AG04450 (cell line): ENCODE results near the gene KCNAB2. TPM values are rescaled to one million over a fixed set of nuclear protein-coding genes. Genes with fewer than 3 reads are reported as not detected.

ENCODE experiments used
- CTCF ChIA-PET: fragments of 300-600, 350-600 bp; formaldehyde crosslinking; extraction: SDS; loops from one replicate; lab custom pipeline; 2022; ENCODE audit warnings: antibody characterized with exemption, inconsistent platforms; lab: Charles Lee
- POLR2A ChIA-PET: fragments of 350-600 bp; formaldehyde crosslinking; extraction: SDS; loops from one replicate; lab custom pipeline; 2021; ENCODE audit warnings: antibody characterized with exemption, inconsistent platforms; lab: Yijun Ruan, JAX
- DNase-seq: peaks from one replicate; pipeline ENCODE4 v3.0.0-alpha.2; 2011; ENCODE audit warnings: low read depth, low spot score
- H3K27ac ChIP-seq: one replicate; pipeline ENCODE4 v1.5.1; 2012; ENCODE audit warnings: low read depth, low read length, control low read depth
- H3K27me3 ChIP-seq: one replicate; pipeline ENCODE4 v1.6.0; 2012; ENCODE audit warnings: low read length; ENCODE audit not compliant: control insufficient read depth, insufficient read depth
- H3K4me3 ChIP-seq: 2 replicates; pipeline ENCODE4 v1.5.1; 2011; ENCODE audit warnings: mild to moderate bottlenecking, low read depth, low read length, control low read depth
- H3K9me3 ChIP-seq: 2 replicates; pipeline ENCODE4 v1.5.1; 2012; ENCODE audit warnings: low read length; ENCODE audit not compliant: control insufficient read depth, insufficient read depth
- polyA plus RNA-seq: library from polyadenylated mRNA; depleted of rRNA; stranded (reverse); fragments of >200 nt; gene quantifications from 2 replicates; pipeline ENCODE4 v1.2.3, GENCODE V29; 2011
- TF ChIP-seq, protein P1 (sequence below): IDR thresholded peaks from 2 replicates; pipeline ENCODE4 v1.5.1; 2011; ENCODE audit warnings: low read depth, low read length, control low read depth, inconsistent platforms

KCNAB2 gene
- polyA plus RNA-seq, 1 experiment = 3.1 TPM

GRCh38 chr1:6094246-6094645 lies 48.6 kb downstream of the KCNAB2 start:
- Histone ChIP-seq H3K4me3 (no peak overlapping the region), H3K27ac (no peak overlapping the region), H3K27me3 (peaks cover 6% of the 10 kb centered on the region), H3K9me3 (no peaks in the 10 kb centered on the region; the same call in 1 of the 2 replicates)
- TF ChIP-seq, protein P1, sequence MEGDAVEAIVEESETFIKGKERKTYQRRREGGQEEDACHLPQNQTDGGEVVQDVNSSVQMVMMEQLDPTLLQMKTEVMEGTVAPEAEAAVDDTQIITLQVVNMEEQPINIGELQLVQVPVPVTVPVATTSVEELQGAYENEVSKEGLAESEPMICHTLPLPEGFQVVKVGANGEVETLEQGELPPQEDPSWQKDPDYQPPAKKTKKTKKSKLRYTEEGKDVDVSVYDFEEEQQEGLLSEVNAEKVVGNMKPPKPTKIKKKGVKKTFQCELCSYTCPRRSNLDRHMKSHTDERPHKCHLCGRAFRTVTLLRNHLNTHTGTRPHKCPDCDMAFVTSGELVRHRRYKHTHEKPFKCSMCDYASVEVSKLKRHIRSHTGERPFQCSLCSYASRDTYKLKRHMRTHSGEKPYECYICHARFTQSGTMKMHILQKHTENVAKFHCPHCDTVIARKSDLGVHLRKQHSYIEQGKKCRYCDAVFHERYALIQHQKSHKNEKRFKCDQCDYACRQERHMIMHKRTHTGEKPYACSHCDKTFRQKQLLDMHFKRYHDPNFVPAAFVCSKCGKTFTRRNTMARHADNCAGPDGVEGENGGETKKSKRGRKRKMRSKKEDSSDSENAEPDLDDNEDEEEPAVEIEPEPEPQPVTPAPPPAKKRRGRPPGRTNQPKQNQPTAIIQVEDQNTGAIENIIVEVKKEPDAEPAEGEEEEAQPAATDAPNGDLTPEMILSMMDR = no peak
- CTCF ChIA-PET = interaction anchor here (1.5 kb wide), 1 partner anchor 15 kb away, joined by 4 read pairs; no protein-coding TSS in a partner anchor
- POLR2A ChIA-PET = no interaction called here
- no peak for DNase-seq

DNA sequence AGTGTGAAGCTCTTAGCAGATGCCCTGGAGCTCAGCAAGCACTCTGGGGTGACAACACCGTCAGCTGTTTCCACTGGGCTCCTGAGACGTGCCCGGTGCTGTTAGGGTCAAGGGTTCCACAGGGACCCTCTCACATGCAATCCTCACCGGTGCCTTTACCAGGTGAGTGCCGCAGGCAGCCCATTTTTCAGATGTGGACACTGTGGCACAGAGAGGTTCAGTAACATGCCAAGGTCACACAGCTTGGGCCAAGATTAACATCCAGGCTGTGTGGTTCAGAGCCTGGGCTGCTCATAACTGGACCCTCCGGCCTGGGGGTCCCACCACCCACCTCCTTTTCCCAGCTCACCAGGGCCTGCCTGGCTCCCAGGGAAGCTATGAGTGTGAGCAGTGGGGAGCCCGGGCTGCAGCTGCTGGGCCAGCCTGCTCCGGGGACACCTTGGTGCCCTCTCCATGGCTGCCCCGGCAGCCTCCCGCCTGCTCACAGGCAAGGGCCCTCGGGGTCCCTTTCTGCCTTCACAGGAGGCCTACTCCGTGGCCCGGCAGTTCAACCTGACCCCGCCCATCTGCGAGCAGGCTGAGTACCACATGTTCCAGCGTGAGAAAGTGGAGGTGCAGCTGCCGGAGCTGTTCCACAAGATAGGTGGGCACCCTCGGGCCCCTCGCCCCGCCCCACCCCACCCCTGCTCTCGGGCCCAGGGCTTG lies 49.3 kb downstream of the KCNAB2 start:
- TF ChIP-seq, protein P1 = no peak
- POLR2A ChIA-PET = interaction anchor here (0.9 kb wide), 1 partner anchor 12 kb away, joined by 3 read pairs; no protein-coding TSS in a partner anchor
- H3K27ac ChIP-seq = no peak overlapping the region

GRCh38 chr1:6095511-6096242 lies 50.0 kb downstream of the KCNAB2 start:
- H3K4me3 ChIP-seq = no peak overlapping the region
- H3K27me3 ChIP-seq = peaks cover 3% of the 10 kb centered on the region
- H3K27ac ChIP-seq = no peak overlapping the region
- TF ChIP-seq, protein P1 = no peak
- DNase-seq = no peak
- CTCF ChIA-PET = no interaction called here
- H3K9me3 ChIP-seq = no peaks in the 10 kb centered on the region; the same call in 1 of the 2 replicates
- POLR2A ChIA-PET = interaction anchor here (0.9 kb wide), 1 partner anchor 13 kb away, joined by 3 read pairs; no protein-coding TSS in a partner anchor

More for the DNA sequence above, 49.3 kb downstream of the KCNAB2 start:
- H3K9me3 ChIP-seq = no peaks in the 10 kb centered on the region; the same call in 1 of the 2 replicates
- DNase-seq = no peak
- CTCF ChIA-PET = interaction anchor here (0.5 to 1.5 kb wide), 2 partner anchors 14 to 16 kb away, joined by 3 to 4 read pairs; no protein-coding TSS in a partner anchor
- no peak overlapping the region for H3K4me3 ChIP-seq
- H3K27me3 ChIP-seq = peaks cover 6% of the 10 kb centered on the region

GRCh38 chr1:6096243-6097116 lies 50.8 kb downstream of the KCNAB2 start:
- Histone ChIP-seq H3K27ac (no peak overlapping the region), H3K27me3 (peaks cover 2% of the 10 kb centered on the region), H3K4me3 (no peak overlapping the region), H3K9me3 (no peaks in the 10 kb centered on the region; the same call in 1 of the 2 replicates)
- DNase-seq = no peak
- TF ChIP-seq, protein P1 = no peak
- POLR2A ChIA-PET = no interaction called here
- CTCF ChIA-PET = no interaction called here
